Astrocyte (in vitro differentiated cells and primary cell): Measurements from ENCODE around the gene ZNF362.

Experiments used
- CTCF ChIP-seq: IDR thresholded peaks from 2 replicates; pipeline ENCODE4 v1.5.1; 2011; ENCODE audit warnings: low read depth, mild to moderate bottlenecking, inconsistent platforms, low read length, moderate library complexity; ENCODE audit not compliant: insufficient read depth
- EZH2 ChIP-seq: IDR thresholded peaks from 2 replicates; pipeline ENCODE4 v1.6.1; 2012; ENCODE audit warnings: mild to moderate bottlenecking, low read length, inconsistent platforms; ENCODE audit not compliant: insufficient read depth

DNA sequence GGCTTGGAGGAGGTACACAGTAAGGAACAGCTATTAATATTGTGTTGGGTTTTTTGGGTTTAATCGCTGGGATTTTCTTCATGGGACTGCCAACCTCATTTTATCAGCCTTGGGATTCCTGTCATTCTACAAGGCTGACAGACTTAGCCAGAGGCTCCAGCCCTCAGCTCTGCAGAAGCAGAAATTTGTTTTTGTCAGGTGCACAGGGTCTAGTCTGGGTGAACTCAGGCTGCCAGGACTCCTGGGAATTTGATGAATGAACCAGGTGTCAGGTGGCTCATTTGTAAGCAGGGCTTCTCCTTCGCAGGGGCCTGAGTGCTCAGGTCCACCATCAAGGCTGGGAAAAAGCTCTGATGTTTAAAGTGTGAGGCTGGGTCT lies 11.5 kb upstream of the ZNF362 start:
- TF ChIP-seq CTCF: no peak
- no peak for TF ChIP-seq EZH2
